Thymus (tissue), 11 donors: ENCODE data around the gene SIL1. TPM values are rescaled to one million over a fixed set of nuclear protein-coding genes. Genes with fewer than 3 reads are reported as not detected.
A peak's percentile ranks its signal among the peaks of the same experiment; 100 is the strongest.
"Not testable (repeated sequence)": the region's sequence is repeated elsewhere in the genome, so short reads cannot be mapped to it uniquely, and the experiment has no call there.

Experiments
- DNase-seq, 9 donors: peaks; one replicate each; pipeline ENCODE4 v3.0.0-alpha.2; 2013; ENCODE audit warnings: low spot score in 9 of 9, low read depth in 6 of 9, missing footprints in 1 of 9
- H3K27ac ChIP-seq, 2 donors: one replicate each; pipeline ENCODE4 v1.5.1; 2013; ENCODE audit warnings: control low read depth in 1 of 2, low read depth in 1 of 2, low read length in 1 of 2, mild to moderate bottlenecking in 1 of 2, moderate library complexity in 1 of 2
- H3K27me3 ChIP-seq, 2 donors: one replicate each; pipeline ENCODE4 v1.5.1; 2013; ENCODE audit warnings: low read length in 1 of 2; ENCODE audit not compliant: control insufficient read depth in 2 of 2, insufficient read depth in 1 of 2
- H3K36me3 ChIP-seq, 2 donors: one replicate each; pipeline ENCODE4 v1.5.1; 2013; ENCODE audit warnings: low read length in 1 of 2, mild to moderate bottlenecking in 1 of 2, moderate library complexity in 1 of 2; ENCODE audit not compliant: control insufficient read depth in 2 of 2, insufficient read depth in 2 of 2
- H3K4me1 ChIP-seq, 2 donors: one replicate each; pipeline ENCODE4 v1.5.1; 2013; ENCODE audit warnings: low read length in 2 of 2; ENCODE audit not compliant: control insufficient read depth in 2 of 2, insufficient read depth in 2 of 2
- H3K4me3 ChIP-seq, 2 donors: one replicate each; pipeline ENCODE4 v1.5.1; 2013; ENCODE audit warnings: low read length in 2 of 2, control low read depth in 1 of 2, mild to moderate bottlenecking in 1 of 2
- H3K9me3 ChIP-seq, 2 donors: one replicate each; pipeline ENCODE4 v1.5.1; 2013; ENCODE audit warnings: low read length in 1 of 2, mild to moderate bottlenecking in 1 of 2; ENCODE audit not compliant: control insufficient read depth in 2 of 2, insufficient read depth in 1 of 2
- WGBS: extraction: QIAGEN DNeasy Blood & Tissue Kit; methylation state at CpG from one replicate; pipeline ENCODE4 v1.1.7; 2013; 5-methylcytosine and 5-hydroxymethylcytosine counted together
- polyA plus RNA-seq: library from polyadenylated mRNA; stranded (reverse); fragments of 200-250 nt; gene quantifications from one replicate; pipeline ENCODE4 v1.2.3, GENCODE V29; 2013
- total RNA-seq: library from RNA; stranded (reverse); fragments of 120-200 nt; gene quantifications from one replicate; pipeline ENCODE4 v1.2.4, GENCODE V29; 2013
- donor health status: healthy.

The SIL1 gene
- total and polyA plus RNA-seq, 2 donors: 17.0 to 30.2 TPM

- Histone ChIP-seq H3K27ac (peak overlapping the region in 1 of 2 donors; percentile 22), H3K4me3 (no peak overlapping the region), H3K9me3 (no peaks in the 10 kb centered on the region), H3K27me3 (no peaks in the 10 kb centered on the region), H3K4me1 (peaks cover 3 to 15% of the 10 kb centered on the region in 2 donors), H3K36me3 (peaks cover 0 to 3% of the 10 kb centered on the region in 2 donors)
- WGBS: 95% methylated on average over 8 of the region's 8 CpGs
- DNase-seq: no peak
Observed at GRCh38 chr5:139181835-139182452, 16.2 kb downstream of the SIL1 start.

- DNase-seq: no peak
- WGBS: 93% methylated on average over 2 of the region's 2 CpGs
- H3K27me3 ChIP-seq: no peaks in the 10 kb centered on the region
- H3K36me3 ChIP-seq: peaks cover 0 to under 1% of the 10 kb centered on the region in 2 donors
- no peak overlapping the region for H3K4me3 ChIP-seq
- no peak overlapping the region for H3K27ac ChIP-seq
- peaks cover 3 to 15% of the 10 kb centered on the region in 2 donors for H3K4me1 ChIP-seq
- H3K9me3 ChIP-seq: no peaks in the 10 kb centered on the region
Observed at GRCh38 chr5:139181322-139181730, 16.8 kb downstream of the SIL1 start.

GRCh38 chr5:139180850-139181249 is 17.3 kb downstream of the SIL1 start:
- 96% methylated on average over 1 of the region's 1 CpG for WGBS
- H3K36me3 ChIP-seq: no peaks in the 10 kb centered on the region
- no peaks in the 10 kb centered on the region for H3K9me3 ChIP-seq
- no peak overlapping the region for H3K27ac ChIP-seq
- H3K27me3 ChIP-seq: no peaks in the 10 kb centered on the region
- no peak for DNase-seq
- H3K4me3 ChIP-seq: no peak overlapping the region
- H3K4me1 ChIP-seq: peaks cover 3 to 15% of the 10 kb centered on the region in 2 donors

GRCh38 chr5:139179778-139180513 is 18.2 kb downstream of the SIL1 start:
- not testable (repeated sequence) for H3K27me3 ChIP-seq, H3K4me3 ChIP-seq, H3K36me3 ChIP-seq, H3K9me3 ChIP-seq, DNase-seq, H3K27ac ChIP-seq
- 95% methylated on average over 8 of the region's 8 CpGs for WGBS
- H3K4me1 ChIP-seq: peaks cover 3 to 15% of the 10 kb centered on the region in 2 donors

GRCh38 chr5:139178935-139179334 is 19.2 kb downstream of the SIL1 start:
- peak overlapping the region; percentile 37 to 58 for H3K27ac ChIP-seq
- H3K9me3 ChIP-seq: no peaks in the 10 kb centered on the region
- peaks cover 3 to 15% of the 10 kb centered on the region in 2 donors for H3K4me1 ChIP-seq
- 72% methylated on average over 1 of the region's 1 CpG for WGBS
- no peak overlapping the region for H3K4me3 ChIP-seq
- H3K36me3 ChIP-seq: no peaks in the 10 kb centered on the region
- peak in 1 of 9 donors; percentile 38 for DNase-seq
- no peaks in the 10 kb centered on the region for H3K27me3 ChIP-seq

- Histone ChIP-seq H3K27ac (peak overlapping the region in 1 of 2 donors; percentile 58), H3K4me3 (no peak overlapping the region), H3K9me3 (no peaks in the 10 kb centered on the region), H3K27me3 (no peaks in the 10 kb centered on the region), H3K36me3 (no peaks in the 10 kb centered on the region), H3K4me1 (peaks cover 3 to 15% of the 10 kb centered on the region in 2 donors)
- DNase-seq: no peak
- WGBS: 58% methylated on average over 3 of the region's 3 CpGs
Observed at GRCh38 chr5:139178589-139178917, 19.6 kb downstream of the SIL1 start.

- Histone ChIP-seq H3K9me3 (no peaks in the 10 kb centered on the region), H3K4me1 (peaks cover 3 to 15% of the 10 kb centered on the region in 2 donors), H3K36me3 (no peaks in the 10 kb centered on the region), H3K4me3 (no peak overlapping the region), H3K27me3 (no peaks in the 10 kb centered on the region), H3K27ac (peak overlapping the region in 1 of 2 donors; percentile 58)
- 20% methylated on average over 1 of the region's 1 CpG for WGBS
- no peak for DNase-seq
Observed at GRCh38 chr5:139177809-139178588, 20.2 kb downstream of the SIL1 start.

GRCh38 chr5:139177281-139177680 is 20.9 kb downstream of the SIL1 start:
- H3K27me3 ChIP-seq, DNase-seq, H3K4me3 ChIP-seq, H3K36me3 ChIP-seq, H3K9me3 ChIP-seq: not testable (repeated sequence)
- Histone ChIP-seq H3K4me1 (peaks cover 3 to 15% of the 10 kb centered on the region in 2 donors), H3K27ac (peak overlapping the region in 1 of 2 donors; percentile 45)
- 97% methylated on average over 9 of the region's 9 CpGs for WGBS

- H3K9me3 ChIP-seq: peaks cover 0 to 10% of the 10 kb centered on the region in 2 donors
- WGBS: 100% methylated on average over 1 of the region's 1 CpG
- H3K27ac ChIP-seq, H3K36me3 ChIP-seq, H3K4me3 ChIP-seq, H3K27me3 ChIP-seq, DNase-seq: not testable (repeated sequence)
- peaks cover 3 to 13% of the 10 kb centered on the region in 2 donors for H3K4me1 ChIP-seq
Observed at GRCh38 chr5:139174382-139174781, 23.8 kb downstream of the SIL1 start.
